Activated CD4-positive, alpha-beta memory T cell treated with anti-CD3 and anti-CD28 coated beads, Interleukin-2, amount 10 ng/mL, durations not matched to agents 7 days and 5 days (primary cell): ENCODE results near the gene OARD1. TPM values are rescaled to one million over a fixed set of nuclear protein-coding genes. Genes with fewer than 3 reads are reported as not detected.
A peak's percentile ranks its signal among the peaks of the same experiment; 100 is the strongest.

Experiments used
- CTCF ChIA-PET: fragments of 350-600 bp; sonication (Branson Sonifier 250); formaldehyde crosslinking; loops from one replicate; lab custom pipeline; 2021; ENCODE audit warnings: antibody characterized with exemption, inconsistent platforms; lab: Charles Lee
- POLR2A ChIA-PET: fragments of 350-600 bp; sonication (Branson Sonifier 250); formaldehyde crosslinking; loops from one replicate; lab custom pipeline; 2021; ENCODE audit warnings: antibody characterized with exemption; lab: Charles Lee
- DNase-seq: peaks from one replicate; pipeline ENCODE4 v3.0.0-alpha.2; 2020
- H3K27ac Mint-ChIP-seq: one replicate; pipeline ENCODE4 v1.8.0; 2021; ENCODE audit warnings: mild to moderate bottlenecking, mixed read lengths
- H3K27me3 Mint-ChIP-seq: one replicate; pipeline ENCODE4 v1.8.0; 2021; ENCODE audit warnings: mixed read lengths
- H3K36me3 Mint-ChIP-seq: one replicate; pipeline ENCODE4 v1.8.0; 2021; ENCODE audit warnings: low read depth, mixed read lengths
- H3K4me1 Mint-ChIP-seq: one replicate; pipeline ENCODE4 v1.8.0; 2021; ENCODE audit warnings: mixed read lengths
- H3K4me3 Mint-ChIP-seq: one replicate; pipeline ENCODE4 v1.8.0; 2021; ENCODE audit warnings: mild to moderate bottlenecking, mixed read lengths
- H3K9me3 Mint-ChIP-seq: one replicate; pipeline ENCODE4 v1.8.0; 2021; ENCODE audit warnings: mixed read lengths
- total RNA-seq, 2 experiments: library from RNA; stranded (reverse); gene quantifications; one replicate each; pipeline ENCODE4 v1.2.3, GENCODE V29; 2021

The OARD1 gene
- total RNA-seq, 2 experiments from 2014 or later = 34.3 to 37.2 TPM

DNA sequence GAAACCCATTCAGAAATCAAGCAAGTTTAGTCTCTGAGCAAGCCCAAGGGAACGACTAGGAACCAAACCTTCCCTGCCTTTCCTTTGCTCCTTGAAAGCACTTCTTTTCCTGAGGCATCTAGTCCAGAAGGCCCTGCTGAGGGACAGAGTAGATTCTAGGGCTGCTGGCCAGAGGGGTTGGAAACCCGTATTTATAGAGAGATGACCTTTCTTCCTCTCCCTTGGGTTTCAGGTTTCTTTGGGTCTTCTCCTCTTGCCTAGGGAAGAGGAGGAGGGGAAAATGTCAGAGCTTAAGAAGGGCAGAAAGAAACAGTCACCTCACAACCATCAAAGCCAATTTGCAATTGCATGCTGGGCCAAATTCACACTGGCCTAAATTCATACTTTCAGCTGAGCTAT is 13.4 kb downstream of the OARD1 start:
- Mint-ChIP-seq H3K36me3 (peaks cover 11% of the 10 kb centered on the region), H3K4me1 (peaks cover 3% of the 10 kb centered on the region), H3K27me3 (no peaks in the 10 kb centered on the region), H3K27ac (no peak overlapping the region), H3K9me3 (no peaks in the 10 kb centered on the region), H3K4me3 (no peak overlapping the region)
- ChIA-PET POLR2A (interaction anchor here (1.3 to 2.0 kb wide), 3 partner anchors 10 to 14 kb away, joined by 3 to 7 read pairs (median 5); partner anchors contain the start of gene NFYA), CTCF (interaction anchor here (0.8 to 2.5 kb wide), 10 partner anchors 9 to 260 kb away, joined by 3 to 7 read pairs (median 3); no protein-coding TSS in a partner anchor)
- DNase-seq = no peak

DNA sequence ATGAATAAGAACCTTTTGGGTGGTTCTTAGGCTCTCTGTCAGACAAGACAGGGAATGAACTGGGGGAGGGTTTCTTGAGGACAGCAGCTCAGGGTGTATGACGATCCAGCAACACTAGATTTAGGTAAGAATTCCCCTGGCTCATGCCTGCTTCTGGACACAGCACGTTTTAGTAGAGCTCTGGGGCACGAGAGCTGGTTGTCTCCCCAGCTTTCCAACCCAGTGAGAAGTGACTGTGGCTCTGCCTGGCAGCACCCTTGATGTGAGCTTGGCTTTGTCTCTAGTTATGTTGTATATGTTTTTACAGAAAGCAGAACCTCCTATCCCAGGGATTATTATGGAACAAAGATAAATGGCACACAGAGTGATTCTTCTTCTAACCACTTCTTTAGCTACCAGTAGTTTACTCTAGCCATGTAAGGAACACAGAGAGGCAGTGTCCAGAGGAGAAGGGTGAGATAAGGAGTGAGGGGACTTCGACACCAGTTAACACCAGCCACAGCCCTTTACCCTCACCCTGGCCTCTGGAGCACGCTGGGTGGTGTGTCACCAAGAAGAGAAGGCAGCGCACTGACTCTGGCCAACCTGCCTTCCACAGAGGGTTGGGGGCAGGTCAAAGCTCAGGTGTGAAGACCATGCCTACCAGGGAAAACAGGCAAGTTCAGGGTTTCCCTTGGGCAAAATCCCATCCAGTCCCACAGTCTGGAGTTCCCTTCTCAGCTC is 15.2 kb downstream of the OARD1 start:
- H3K36me3 Mint-ChIP-seq = peaks cover 8% of the 10 kb centered on the region
- peaks cover 13% of the 10 kb centered on the region for H3K4me1 Mint-ChIP-seq
- no peak overlapping the region for H3K4me3 Mint-ChIP-seq
- no peaks in the 10 kb centered on the region for H3K9me3 Mint-ChIP-seq
- no peak overlapping the region for H3K27ac Mint-ChIP-seq
- no peaks in the 10 kb centered on the region for H3K27me3 Mint-ChIP-seq
- POLR2A ChIA-PET = interaction anchor here (1.2 to 3.8 kb wide), 5 partner anchors 11 to 29 kb away, joined by 3 to 23 read pairs (median 4); partner anchors contain the start of gene TSPO2
- CTCF ChIA-PET = interaction anchor here (0.6 to 6.6 kb wide), 7 partner anchors 9 to 264 kb away, joined by 3 to 36 read pairs (median 5); partner anchors contain the start of genes TSPO2 and UNC5CL
- no peak for DNase-seq

DNA sequence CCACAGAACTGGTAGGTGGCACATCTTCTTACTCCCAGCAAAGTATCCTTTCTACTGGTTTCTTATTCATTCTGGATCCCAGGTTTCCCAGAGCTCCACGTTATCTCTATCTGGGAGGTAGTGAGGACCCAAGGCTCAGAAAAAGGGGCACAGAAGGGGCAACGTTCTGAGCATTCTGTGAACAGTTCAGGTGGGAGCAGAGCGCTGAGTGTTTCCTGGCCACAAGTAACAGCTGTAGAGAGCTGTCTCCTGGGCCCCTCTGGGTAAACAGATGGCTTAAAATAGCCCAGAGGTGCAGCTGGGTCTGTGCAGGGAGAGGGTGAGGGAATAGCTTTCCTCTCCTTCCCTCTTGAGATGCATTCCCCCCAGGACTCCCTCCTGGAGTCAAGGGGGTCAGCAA is 17.0 kb downstream of the OARD1 start:
- no peak for DNase-seq
- ChIA-PET POLR2A (interaction anchor here (1.5 to 3.8 kb wide), 3 partner anchors 9 to 27 kb away, joined by 4 to 23 read pairs (median 15); no protein-coding TSS in a partner anchor), CTCF (interaction anchor here (0.7 to 6.6 kb wide), 3 partner anchors 12 to 27 kb away, joined by 3 to 38 read pairs (median 36); partner anchors contain the start of genes TSPO2 and UNC5CL)

DNA sequence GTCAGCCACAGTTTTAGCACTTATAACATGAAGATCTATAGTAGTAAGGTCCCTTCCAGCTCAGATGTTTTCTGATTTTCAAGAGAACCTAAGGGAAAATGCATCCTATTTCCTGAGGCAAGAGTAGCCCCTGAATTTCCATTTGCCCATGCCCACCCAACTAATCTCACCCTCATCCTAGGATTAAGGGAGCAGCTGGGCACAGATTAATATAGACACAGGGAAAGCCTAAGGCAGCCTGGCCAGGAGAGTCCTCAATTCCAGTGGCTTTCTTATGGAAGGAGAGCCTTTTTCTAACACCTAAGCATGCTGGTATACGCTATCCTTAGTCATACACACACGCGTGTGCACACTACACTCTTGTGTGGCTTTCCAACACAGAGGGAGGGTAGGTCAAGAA is 17.6 kb downstream of the OARD1 start:
- H3K36me3 Mint-ChIP-seq = peaks cover 6% of the 10 kb centered on the region
- H3K4me1 Mint-ChIP-seq = peaks cover 20% of the 10 kb centered on the region
- no peaks in the 10 kb centered on the region for H3K9me3 Mint-ChIP-seq
- H3K4me3 Mint-ChIP-seq = no peak overlapping the region
- DNase-seq = no peak
- no peak overlapping the region for H3K27ac Mint-ChIP-seq
- ChIA-PET POLR2A (interaction anchor here (3.6 to 3.8 kb wide), 2 partner anchors 16 to 26 kb away, joined by 15 to 23 read pairs; no protein-coding TSS in a partner anchor), CTCF (interaction anchor here (1.0 to 6.6 kb wide), 3 partner anchors 8 to 26 kb away, joined by 3 to 38 read pairs (median 36); partner anchors contain the start of genes TSPO2 and UNC5CL)
- no peaks in the 10 kb centered on the region for H3K27me3 Mint-ChIP-seq

More for the DNA sequence above, 17.0 kb downstream of the OARD1 start:
- H3K27me3 Mint-ChIP-seq = no peaks in the 10 kb centered on the region
- peaks cover 20% of the 10 kb centered on the region for H3K4me1 Mint-ChIP-seq
- H3K4me3 Mint-ChIP-seq = no peak overlapping the region
- H3K36me3 Mint-ChIP-seq = peaks cover 8% of the 10 kb centered on the region
- no peak overlapping the region for H3K27ac Mint-ChIP-seq
- H3K9me3 Mint-ChIP-seq = no peaks in the 10 kb centered on the region

DNA sequence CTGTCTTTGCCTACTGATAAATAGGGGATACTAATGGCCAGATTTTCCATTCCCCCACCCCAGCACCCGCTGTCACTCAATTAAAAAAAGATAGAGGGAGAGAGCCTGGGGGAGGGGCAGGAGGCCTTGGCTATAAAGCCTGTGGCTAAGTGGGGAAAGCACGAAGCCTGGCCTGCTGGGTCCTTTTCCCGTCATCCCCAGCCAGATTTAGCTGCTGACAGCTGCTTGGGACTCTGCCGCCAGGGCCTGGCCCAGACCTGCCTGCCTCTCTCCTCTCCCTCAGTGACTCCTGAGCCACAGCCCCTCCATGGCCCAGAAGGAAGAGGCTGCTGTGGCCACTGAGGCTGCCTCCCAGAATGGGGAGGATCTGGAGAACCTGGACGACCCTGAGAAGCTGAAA is 19.1 kb downstream of the OARD1 start, which contains the start of gene APOBEC2:
Gene APOBEC2, plus strand, starts transcription at position 162 of the 400 bp plus-strand sequence. Its CDS starts 146 bp downstream, at position 308.
- peaks cover 17% of the 10 kb centered on the region for H3K4me1 Mint-ChIP-seq
- H3K27ac Mint-ChIP-seq = peak within 1 kb of the TSS; percentile 71
- ChIA-PET POLR2A (interaction anchor here (1.3 to 3.8 kb wide), 5 partner anchors 16 to 25 kb away, joined by 3 to 23 read pairs (median 8); no protein-coding TSS in a partner anchor), CTCF (interaction anchor here (5.1 to 6.6 kb wide), 2 partner anchors 12 to 25 kb away, joined by 36 to 38 read pairs; partner anchors contain the start of genes TSPO2 and UNC5CL)
- no peaks in the 10 kb centered on the region for H3K9me3 Mint-ChIP-seq
- no peaks in the 10 kb centered on the region for H3K27me3 Mint-ChIP-seq
- no peak for DNase-seq
- H3K4me3 Mint-ChIP-seq = no peak within 1 kb of the TSS
- peaks cover 6% of the 10 kb centered on the region for H3K36me3 Mint-ChIP-seq

DNA sequence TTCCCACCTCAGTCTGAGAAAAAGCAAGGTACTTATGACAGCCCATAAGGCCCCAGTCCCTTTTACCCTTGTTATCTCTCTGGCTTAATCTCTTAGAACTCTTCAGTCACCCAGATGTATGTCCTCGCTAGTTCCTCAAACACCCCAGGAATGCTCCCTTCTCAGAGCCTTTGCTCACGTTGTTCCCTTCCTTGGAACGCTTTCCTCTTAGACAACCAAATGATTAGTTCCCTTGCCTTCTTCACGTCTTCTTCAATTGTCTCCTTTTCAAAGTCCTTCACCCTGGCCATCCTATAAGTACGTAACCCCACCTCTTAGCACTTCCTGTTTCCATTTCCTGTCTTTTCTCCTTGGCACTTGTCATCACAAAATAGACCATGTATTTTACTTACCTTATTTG is 20.3 kb downstream of the OARD1 start:
- POLR2A ChIA-PET = interaction anchor here (1.5 to 3.6 kb wide), 3 partner anchors 17 to 24 kb away, joined by 5 to 15 read pairs (median 8); no protein-coding TSS in a partner anchor
- Mint-ChIP-seq H3K4me3 (no peak overlapping the region), H3K36me3 (peaks cover 6% of the 10 kb centered on the region), H3K27me3 (no peaks in the 10 kb centered on the region), H3K27ac (peak overlapping the region; percentile 71), H3K9me3 (no peaks in the 10 kb centered on the region), H3K4me1 (peaks cover 17% of the 10 kb centered on the region)
- DNase-seq = no peak
- CTCF ChIA-PET = interaction anchor here (5.1 to 6.6 kb wide), 2 partner anchors 11 to 24 kb away, joined by 36 to 38 read pairs; partner anchors contain the start of genes TSPO2 and UNC5CL

DNA sequence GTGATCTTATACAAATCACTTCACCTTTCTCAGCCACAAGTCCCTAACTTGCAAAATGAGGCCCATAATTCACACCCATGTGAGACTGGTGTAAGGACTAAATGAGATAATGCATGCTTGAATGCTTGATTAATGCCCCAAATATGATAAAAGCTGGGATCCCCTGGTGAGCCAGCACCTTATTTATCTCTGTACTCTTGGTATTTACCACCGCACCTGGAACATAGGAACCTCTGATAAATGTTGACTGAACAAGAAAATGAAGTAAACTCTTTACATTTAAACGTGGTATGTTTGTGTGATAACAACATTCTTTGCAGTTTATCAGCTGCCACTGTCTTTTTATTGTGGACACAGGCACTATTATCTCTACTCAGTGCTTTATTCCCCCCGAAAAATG is 21.6 kb downstream of the OARD1 start:
- H3K36me3 Mint-ChIP-seq = peaks cover 6% of the 10 kb centered on the region
- H3K27ac Mint-ChIP-seq = no peak overlapping the region
- no peaks in the 10 kb centered on the region for H3K27me3 Mint-ChIP-seq
- H3K4me1 Mint-ChIP-seq = peaks cover 17% of the 10 kb centered on the region
- no peak overlapping the region for H3K4me3 Mint-ChIP-seq
- no peak for DNase-seq
- ChIA-PET POLR2A (interaction anchor here (1.4 to 2.3 kb wide), 2 partner anchors 20 to 22 kb away, joined by 4 to 8 read pairs; partner anchors contain the start of gene NFYA), CTCF (interaction anchor here (1.2 kb wide), 1 partner anchor 8 kb away, joined by 3 read pairs; no protein-coding TSS in a partner anchor)
- no peaks in the 10 kb centered on the region for H3K9me3 Mint-ChIP-seq

DNA sequence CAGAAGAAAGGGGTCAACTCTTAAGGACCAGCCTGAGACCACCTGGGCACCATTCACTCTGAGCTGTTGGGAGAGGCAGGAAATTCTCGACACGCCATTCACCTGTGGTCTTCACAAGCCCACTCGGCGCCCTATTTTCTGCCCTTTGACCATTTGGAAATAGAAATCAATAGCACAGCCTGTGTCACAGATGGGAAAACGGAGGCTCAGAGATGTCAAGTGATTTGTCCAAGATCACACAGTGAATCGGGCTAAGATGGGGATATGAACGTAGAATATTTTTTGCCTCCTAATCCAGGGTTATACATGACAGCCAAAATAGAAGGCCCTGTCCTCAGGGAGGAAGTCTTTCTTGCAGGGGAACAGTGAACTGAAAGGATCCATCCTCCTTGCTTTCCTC is 22.2 kb downstream of the OARD1 start:
- Mint-ChIP-seq H3K4me3 (no peak overlapping the region), H3K36me3 (peaks cover 6% of the 10 kb centered on the region), H3K27ac (no peak overlapping the region), H3K27me3 (no peaks in the 10 kb centered on the region), H3K9me3 (no peaks in the 10 kb centered on the region), H3K4me1 (peaks cover 17% of the 10 kb centered on the region)
- CTCF ChIA-PET = interaction anchor here (0.8 to 1.8 kb wide), 3 partner anchors 9 to 19 kb away, joined by 3 to 9 read pairs (median 3); partner anchors contain the start of gene UNC5CL
- POLR2A ChIA-PET = interaction anchor here (1.4 kb wide), 1 partner anchor 23 kb away, joined by 4 read pairs; the partner anchor contains the start of gene NFYA
- DNase-seq = no peak

DNA sequence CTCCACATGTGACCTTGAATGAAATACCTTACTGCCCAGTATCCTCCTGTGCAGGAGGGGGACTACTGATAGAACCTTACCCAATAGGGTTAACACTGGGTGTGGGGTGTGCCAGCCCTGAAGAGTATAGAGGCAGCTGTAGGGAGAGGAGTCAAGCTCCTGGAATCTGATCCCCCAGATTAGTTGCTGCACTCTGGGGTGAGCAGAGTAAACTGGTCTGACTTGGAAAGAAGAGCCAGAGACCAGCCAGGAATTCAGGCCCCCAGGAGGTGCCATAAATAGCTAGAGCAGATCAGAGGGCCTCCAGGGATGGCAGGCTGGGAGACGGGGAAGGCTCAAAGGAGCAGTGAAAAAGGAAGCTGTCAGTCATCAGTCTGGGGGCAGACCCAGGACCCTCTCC is 22.6 kb downstream of the OARD1 start:
- ChIA-PET POLR2A (interaction anchor here (1.4 kb wide), 1 partner anchor 23 kb away, joined by 4 read pairs; the partner anchor contains the start of gene NFYA), CTCF (interaction anchor here (0.8 to 1.8 kb wide), 3 partner anchors 9 to 20 kb away, joined by 3 to 9 read pairs (median 3); partner anchors contain the start of gene UNC5CL)
- H3K9me3 Mint-ChIP-seq = no peaks in the 10 kb centered on the region
- no peaks in the 10 kb centered on the region for H3K27me3 Mint-ChIP-seq
- H3K27ac Mint-ChIP-seq = no peak overlapping the region
- H3K4me1 Mint-ChIP-seq = peaks cover 17% of the 10 kb centered on the region
- no peak overlapping the region for H3K4me3 Mint-ChIP-seq
- peaks cover 6% of the 10 kb centered on the region for H3K36me3 Mint-ChIP-seq
- no peak for DNase-seq

DNA sequence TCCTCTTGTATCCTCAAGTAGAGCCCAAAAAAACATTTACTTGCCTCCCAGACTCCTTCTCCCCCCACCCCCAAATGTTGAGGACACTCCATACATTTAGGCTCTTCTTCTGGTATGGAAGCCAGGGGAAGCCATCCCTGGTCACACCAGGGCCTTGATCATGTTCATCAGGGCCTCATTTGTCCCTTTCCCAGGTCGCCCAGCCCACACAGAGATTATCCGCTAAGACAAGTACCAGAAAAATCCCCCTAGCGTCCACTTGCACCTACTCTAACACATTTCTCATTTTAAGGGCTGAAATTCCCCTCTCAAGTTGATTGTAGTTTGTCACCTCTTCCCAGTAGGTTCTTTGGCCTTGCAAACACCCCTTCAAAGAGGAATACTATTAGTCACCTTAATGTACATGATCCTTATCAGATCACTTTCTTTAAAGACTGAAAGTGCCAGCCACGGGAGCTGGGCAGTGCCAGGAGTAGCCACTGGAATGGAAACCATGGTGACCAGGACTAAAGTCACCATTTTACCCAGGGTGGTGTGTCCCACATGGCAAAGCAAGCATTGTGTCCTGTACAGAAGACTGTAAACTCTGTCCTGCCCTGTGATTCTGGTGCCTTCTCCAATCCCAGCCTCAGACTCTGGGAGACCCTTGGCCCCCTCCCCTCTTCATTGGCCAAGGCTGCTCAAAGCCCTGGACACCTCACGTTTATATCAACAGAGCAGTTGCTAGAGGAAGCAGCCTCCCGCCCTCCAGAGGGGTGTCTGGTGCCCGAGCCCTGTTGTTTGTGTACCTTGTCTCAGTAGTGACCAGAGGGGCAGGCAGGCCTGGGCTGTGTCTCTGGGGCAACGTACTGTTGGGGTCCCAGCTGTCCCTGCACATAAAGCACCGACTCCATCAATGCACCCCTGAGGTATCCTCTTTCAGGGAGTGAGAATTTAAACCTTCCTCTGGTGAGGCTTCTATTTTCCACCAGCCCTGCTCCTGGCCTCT is 24.1 kb downstream of the OARD1 start:
- ChIA-PET CTCF (interaction anchor here (1.0 to 1.8 kb wide), 2 partner anchors 8 to 12 kb away, joined by 4 to 9 read pairs; partner anchors contain the start of gene UNC5CL), POLR2A (interaction anchor here (0.8 kb wide), 1 partner anchor 25 kb away, joined by 3 read pairs; the partner anchor contains the start of genes NFYA and OARD1)
- no peaks in the 10 kb centered on the region for H3K27me3 Mint-ChIP-seq
- peaks cover 17% of the 10 kb centered on the region for H3K4me1 Mint-ChIP-seq
- H3K27ac Mint-ChIP-seq = no peak overlapping the region
- no peak overlapping the region for H3K4me3 Mint-ChIP-seq
- no peak for DNase-seq
- no peaks in the 10 kb centered on the region for H3K9me3 Mint-ChIP-seq
- peaks cover 6% of the 10 kb centered on the region for H3K36me3 Mint-ChIP-seq

DNA sequence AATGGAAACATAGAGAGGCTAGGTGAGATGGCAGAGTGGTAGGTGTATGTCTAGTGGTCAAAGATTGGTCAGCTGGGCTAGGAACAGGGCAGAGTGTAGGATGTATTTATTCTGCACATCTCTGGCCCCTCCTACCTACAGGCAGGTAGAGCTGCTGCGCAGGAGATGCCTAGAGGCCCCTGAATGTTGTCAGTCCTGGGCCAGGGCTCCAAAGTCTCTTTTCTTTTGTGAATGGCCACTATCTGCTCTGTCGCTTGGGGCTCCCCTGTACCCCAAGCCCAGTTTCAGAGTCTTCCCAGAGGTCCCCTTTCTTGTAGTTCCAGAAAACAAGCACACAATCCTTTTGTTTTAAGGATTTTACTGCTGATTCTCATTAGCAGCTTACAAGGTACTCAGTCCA is 24.9 kb downstream of the OARD1 start:
- H3K4me1 Mint-ChIP-seq = peaks cover 11% of the 10 kb centered on the region
- ChIA-PET CTCF (interaction anchor here (1.3 to 3.3 kb wide), 2 partner anchors 10 to 19 kb away, joined by 3 to 21 read pairs; no protein-coding TSS in a partner anchor), POLR2A (interaction anchor here (1.4 kb wide), 1 partner anchor 24 kb away, joined by 5 read pairs; no protein-coding TSS in a partner anchor)
- peaks cover 6% of the 10 kb centered on the region for H3K36me3 Mint-ChIP-seq
- H3K27me3 Mint-ChIP-seq = no peaks in the 10 kb centered on the region
- no peaks in the 10 kb centered on the region for H3K9me3 Mint-ChIP-seq
- DNase-seq = no peak
- H3K4me3 Mint-ChIP-seq = no peak overlapping the region
- no peak overlapping the region for H3K27ac Mint-ChIP-seq
